ENCODE data around the gene RADIL. TPM values are rescaled to one million over a fixed set of nuclear protein-coding genes. Genes with fewer than 3 reads are reported as not detected.
"Not testable (repeated sequence)": the region's sequence is repeated elsewhere in the genome, so short reads cannot be mapped to it uniquely, and the experiment has no call there.

The RADIL gene
- total RNA-seq: under 1 TPM; 0.18 to 0.35 TPM

- peak; percentile 87 to 96 for DNase-seq (ENCODE audit: low spot score in 2 of 2)
- H3K9me3 Mint-ChIP-seq: no peaks in the 10 kb centered on the region
- no peaks in the 10 kb centered on the region for H3K36me3 Mint-ChIP-seq
- H3K27ac Mint-ChIP-seq: no peak within 1 kb of the TSS
- peak; percentile 98 to 99 for ATAC-seq
These were observed at the start of gene RADIL for GRCh38 chr7:4883372-4884144. Gene RADIL, minus strand, starts transcription at chr7:4883716. Its CDS starts 5,577 bp downstream, at chr7:4878139.

GRCh38 chr7:4931943-4932342 lies 48.4 kb upstream of the RADIL start:
- Mint-ChIP-seq H3K27ac (no peak overlapping the region), H3K36me3 (no peaks in the 10 kb centered on the region), H3K9me3 (no peaks in the 10 kb centered on the region)
- ATAC-seq: no peak
- no peak for DNase-seq (ENCODE audit: low spot score in 2 of 2)

- Mint-ChIP-seq H3K9me3 (no peaks in the 10 kb centered on the region), H3K27ac (no peak overlapping the region), H3K36me3 (no peaks in the 10 kb centered on the region)
- DNase-seq (ENCODE audit: low spot score in 2 of 2): no peak
- ATAC-seq: no peak
These were observed 45.5 kb upstream of the RADIL start for GRCh38 chr7:4929005-4929404.

GRCh38 chr7:4928445-4928844 lies 44.9 kb upstream of the RADIL start:
- H3K9me3 Mint-ChIP-seq: no peaks in the 10 kb centered on the region
- no peak for ATAC-seq
- no peak for DNase-seq (ENCODE audit: low spot score in 2 of 2)
- no peak overlapping the region for H3K27ac Mint-ChIP-seq
- H3K36me3 Mint-ChIP-seq: no peaks in the 10 kb centered on the region

GRCh38 chr7:4919969-4920766 lies 36.7 kb upstream of the RADIL start:
- no peaks in the 10 kb centered on the region for H3K36me3 Mint-ChIP-seq
- no peaks in the 10 kb centered on the region for H3K9me3 Mint-ChIP-seq
- ATAC-seq (no peak), DNase-seq (ENCODE audit: low spot score in 2 of 2) (no peak)
- H3K27ac Mint-ChIP-seq: no peak overlapping the region

- ATAC-seq: no peak
- no peak for DNase-seq (ENCODE audit: low spot score in 2 of 2)
- Mint-ChIP-seq H3K36me3 (no peaks in the 10 kb centered on the region), H3K27ac (no peak overlapping the region), H3K9me3 (no peaks in the 10 kb centered on the region)
These were observed 32.6 kb upstream of the RADIL start for GRCh38 chr7:4916113-4916512.

GRCh38 chr7:4911111-4911828 lies 27.8 kb upstream of the RADIL start:
- H3K36me3 Mint-ChIP-seq: no peaks in the 10 kb centered on the region
- ATAC-seq (no peak), DNase-seq (ENCODE audit: low spot score in 2 of 2) (no peak)

GRCh38 chr7:4906682-4907081 lies 23.2 kb upstream of the RADIL start:
- Mint-ChIP-seq H3K27ac (no peak overlapping the region), H3K36me3 (no peaks in the 10 kb centered on the region), H3K9me3 (no peaks in the 10 kb centered on the region)
- ATAC-seq: no peak
- no peak for DNase-seq (ENCODE audit: low spot score in 2 of 2)

More at GRCh38 chr7:4911111-4911828, 27.8 kb upstream of the RADIL start:
- Mint-ChIP-seq H3K9me3 (no peaks in the 10 kb centered on the region), H3K27ac (peak overlapping the region in 1 of 2 donors; percentile 38)

- no peaks in the 10 kb centered on the region for H3K9me3 Mint-ChIP-seq
- no peak for ATAC-seq
- H3K36me3 Mint-ChIP-seq: no peaks in the 10 kb centered on the region
- no peak overlapping the region for H3K27ac Mint-ChIP-seq
- no peak for DNase-seq (ENCODE audit: low spot score in 2 of 2)
These were observed 21.7 kb upstream of the RADIL start for GRCh38 chr7:4905171-4905570.

- ATAC-seq (no peak), DNase-seq (ENCODE audit: low spot score in 2 of 2) (no peak)
- H3K36me3 Mint-ChIP-seq: no peaks in the 10 kb centered on the region
- H3K27ac Mint-ChIP-seq: no peak overlapping the region
- no peaks in the 10 kb centered on the region for H3K9me3 Mint-ChIP-seq
These were observed 20.8 kb upstream of the RADIL start for GRCh38 chr7:4904346-4904745.

- Mint-ChIP-seq H3K27ac (no peak overlapping the region), H3K36me3 (no peaks in the 10 kb centered on the region), H3K9me3 (no peaks in the 10 kb centered on the region)
- no peak for ATAC-seq
- no peak for DNase-seq (ENCODE audit: low spot score in 2 of 2)
These were observed 12.2 kb upstream of the RADIL start for GRCh38 chr7:4895766-4896165.

- no peaks in the 10 kb centered on the region for H3K36me3 Mint-ChIP-seq
- ATAC-seq: no peak
- H3K27ac Mint-ChIP-seq: no peak overlapping the region
- H3K9me3 Mint-ChIP-seq: no peaks in the 10 kb centered on the region
- no peak for DNase-seq (ENCODE audit: low spot score in 2 of 2)
These were observed 11.0 kb upstream of the RADIL start for GRCh38 chr7:4894482-4894881.

- Mint-ChIP-seq H3K36me3 (no peaks in the 10 kb centered on the region), H3K9me3 (no peaks in the 10 kb centered on the region), H3K27ac (no peak overlapping the region)
- no peak for DNase-seq (ENCODE audit: low spot score in 2 of 2)
- ATAC-seq: no peak
These were observed 10.5 kb upstream of the RADIL start for GRCh38 chr7:4893929-4894475.

- H3K27ac Mint-ChIP-seq; H3K36me3 Mint-ChIP-seq; DNase-seq (ENCODE audit: low spot score in 2 of 2); H3K9me3 Mint-ChIP-seq; ATAC-seq: not testable (repeated sequence)
These were observed 9.7 kb upstream of the RADIL start for GRCh38 chr7:4893188-4893587.

GRCh38 chr7:4891522-4891921 lies 8.0 kb upstream of the RADIL start:
- not testable (repeated sequence) for H3K9me3 Mint-ChIP-seq; ATAC-seq; H3K27ac Mint-ChIP-seq; H3K36me3 Mint-ChIP-seq; DNase-seq (ENCODE audit: low spot score in 2 of 2)

- H3K27ac Mint-ChIP-seq: no peak overlapping the region
- DNase-seq (ENCODE audit: low spot score in 2 of 2): no peak
- no peak for ATAC-seq
- H3K36me3 Mint-ChIP-seq: no peaks in the 10 kb centered on the region
- no peaks in the 10 kb centered on the region for H3K9me3 Mint-ChIP-seq
These were observed 6.2 kb upstream of the RADIL start for GRCh38 chr7:4889682-4890081.

GRCh38 chr7:4888161-4888560 lies 4.6 kb upstream of the RADIL start:
- Mint-ChIP-seq H3K36me3 (no peaks in the 10 kb centered on the region), H3K9me3 (no peaks in the 10 kb centered on the region), H3K27ac (no peak overlapping the region)
- no peak for ATAC-seq
- DNase-seq (ENCODE audit: low spot score in 2 of 2): no peak

Data from activated naive CD4-positive, alpha-beta T cell treated with anti-CD3 and anti-CD28 coated beads, Interleukin-2, amount 50 U/mL, for 72 hours (primary cell).